Ovary (tissue), 3 donors: ENCODE results near the gene TFDP2.

Experiments
- CTCF ChIP-seq, 3 donors: fragments of 450-650 bp in 2 of 3; fragments of 200-600 bp in 1 of 3; IDR thresholded peaks; one replicate each; pipeline versions ENCODE4 v1.5.1 to v1.8.0; 2016 to 2022; ENCODE audit warnings: antibody characterized with exemption in 3 of 3, mild to moderate bottlenecking in 1 of 3
- EP300 ChIP-seq: sonication (generic); formaldehyde crosslinking; IDR thresholded peaks from one replicate; pipeline ENCODE4 v1.6.1; 2017; ENCODE audit warnings: antibody characterized with exemption
- POLR2A ChIP-seq: fragments of 450-650 bp; IDR thresholded peaks from one replicate; pipeline ENCODE4 v1.6.1; 2017; ENCODE audit warnings: antibody characterized with exemption, mild to moderate bottlenecking, moderate library complexity
- donor health status: DM: no; HTN: no; CAD: no.

- TF ChIP-seq CTCF (IDR thresholded peaks at IDR 0.05) (no peak), EP300 (no peak), POLR2A (no peak)
Measured at GRCh38 chr3:142026333-142026732, 123.0 kb downstream of the TFDP2 start.
